Motor neuron (in vitro differentiated cells): ENCODE results near the gene DCUN1D4. TPM values are rescaled to one million over a fixed set of nuclear protein-coding genes. Genes with fewer than 3 reads are reported as not detected.
"Not testable (repeated sequence)": the region's sequence is repeated elsewhere in the genome, so short reads cannot be mapped to it uniquely, and the experiment has no call there.

Source experiments
- ATAC-seq, 8 experiments: fragments of 200-7000 bp; cut with Tn5 transposase; replicated peaks in 6 of 8; 2 replicates each; pipeline ENCODE4 v1.8.0; 2021; ENCODE audit warnings: mild to moderate bottlenecking in 8 of 8, moderate library complexity in 8 of 8
- H3K27ac ChIP-seq, 2 donors: fragments of 250-450 bp; sonication (Bioruptor Pico); 2 replicates each; pipeline ENCODE4 v1.9.0; 2021; ENCODE audit warnings: antibody characterized with exemption in 2 of 2, mild to moderate bottlenecking in 2 of 2, moderate library complexity in 1 of 2
- H3K4me1 ChIP-seq, 2 donors: fragments of 250-450 bp; sonication (Bioruptor Pico); replicated peaks in 1 of 2; 2 replicates each; pipeline ENCODE4 v1.6.1; 2021; ENCODE audit warnings: antibody characterized with exemption in 2 of 2, mild to moderate bottlenecking in 2 of 2, moderate library complexity in 1 of 2
- H3K4me3 ChIP-seq, 5 donors: fragments of 250-450 bp; sonication (Bioruptor Pico); 2 replicates each; pipeline ENCODE4 v1.9.0; 2021; ENCODE audit warnings: antibody characterized with exemption in 5 of 5, mild to moderate bottlenecking in 5 of 5, moderate library complexity in 4 of 5
- WGBS, 10 experiments: fragments of 450-650 bp; shearing (Covaris generic); methylation state at CpG; one replicate each; pipeline ENCODE4 v1.0.0; 2022; 5-methylcytosine and 5-hydroxymethylcytosine counted together
- in situ Hi-C, 9 experiments: fragments of 400-800 bp; cut with MboI; loops; one replicate each; pipeline ENCODE4 v1.15.0; 2021; ENCODE audit warnings: low sequenced_read_pairs in 9 of 9, low pct_unique_long_range_greater_than_20kb in 2 of 9; ENCODE audit not compliant: unreplicated experiment in 9 of 9
- total RNA-seq, 8 experiments: library from RNA; unstranded; fragments of 300-600 nt; gene quantifications; 2 replicates each; pipeline versions ENCODE4 v1.2.3 to v1.2.4, GENCODE V29; 2022

DCUN1D4 gene
- total RNA-seq, 8 experiments from 2014 or later = 28.6 to 58.4 (median 44.5) TPM

GRCh38 chr4:51884606-51885005 is 41.7 kb downstream of the DCUN1D4 start:
- WGBS, 10 experiments = 80 to 100% (median 100%) methylated on average over 1 to 2 of the region's 2 CpGs; no CpG with 5 or more reads in 5 of the 10 experiments
- ATAC-seq = no peak
- Histone ChIP-seq H3K4me1 (no peaks in the 10 kb centered on the region), H3K4me3 (no peak overlapping the region), H3K27ac (no peak overlapping the region)
- in situ Hi-C loops = no loop called here

GRCh38 chr4:51885363-51885762 is 42.4 kb downstream of the DCUN1D4 start:
- no peaks in the 10 kb centered on the region for H3K4me1 ChIP-seq
- H3K4me3 ChIP-seq = no peak overlapping the region
- ATAC-seq = peak in 3 of 8 experiments; percentile 36 to 50 (median 49)
- 50 to 95% (median 83%) methylated on average over 2 to 5 of the region's 5 CpGs for WGBS, 10 experiments
- in situ Hi-C loops = no loop called here
- H3K27ac ChIP-seq = no peak overlapping the region

- Histone ChIP-seq H3K4me3 (no peak overlapping the region), H3K4me1 (peaks cover 0 to 2% of the 10 kb centered on the region in 2 donors), H3K27ac (no peak overlapping the region)
- in situ Hi-C loops = no loop called here
- ATAC-seq = no peak
- WGBS, 10 experiments = 100% methylated on average over 1 of the region's 1 CpG; no CpG with 5 or more reads in 3 of the 10 experiments
These were observed 47.8 kb downstream of the DCUN1D4 start for GRCh38 chr4:51890760-51891159.

GRCh38 chr4:51893402-51893801 is 50.4 kb downstream of the DCUN1D4 start:
- in situ Hi-C loops, H3K27ac ChIP-seq: not testable (repeated sequence)
- 87 to 98% (median 93%) methylated on average over 4 to 15 of the region's 16 CpGs; no CpG with 5 or more reads in 1 of the 10 experiments for WGBS, 10 experiments

GRCh38 chr4:51894059-51894645 is 51.2 kb downstream of the DCUN1D4 start:
- Histone ChIP-seq H3K27ac (no peak overlapping the region), H3K4me3 (no peak overlapping the region), H3K4me1 (peaks cover 0 to 7% of the 10 kb centered on the region in 2 donors)
- WGBS, 10 experiments = 80 to 100% (median 85%) methylated on average over 1 of the region's 1 CpG; no CpG with 5 or more reads in 4 of the 10 experiments
- in situ Hi-C loops = no loop called here
- ATAC-seq = peak in 2 of 8 experiments; percentile 67 to 74

More at GRCh38 chr4:51893402-51893801, 50.4 kb downstream of the DCUN1D4 start:
- H3K4me1 ChIP-seq, ATAC-seq, H3K4me3 ChIP-seq: not testable (repeated sequence)

GRCh38 chr4:51895158-51895557 is 52.2 kb downstream of the DCUN1D4 start:
- H3K4me3 ChIP-seq = no peak overlapping the region
- 40 to 100% (median 95%) methylated on average over 1 to 3 of the region's 3 CpGs; no CpG with 5 or more reads in 3 of the 10 experiments for WGBS, 10 experiments
- in situ Hi-C loops = no loop called here
- no peak overlapping the region for H3K27ac ChIP-seq
- peak in 1 of 8 experiments; percentile 6 for ATAC-seq
- peaks cover 0 to 7% of the 10 kb centered on the region in 2 donors for H3K4me1 ChIP-seq

- Histone ChIP-seq H3K4me3 (no peak overlapping the region), H3K27ac (peak overlapping the region in 1 of 2 donors; percentile 33), H3K4me1 (peaks cover 0 to 7% of the 10 kb centered on the region in 2 donors)
- 0 to 67% (median 30%) methylated on average over 1 to 2 of the region's 2 CpGs; no CpG with 5 or more reads in 2 of the 10 experiments for WGBS, 10 experiments
- in situ Hi-C loops = no loop called here
- ATAC-seq = peak; percentile 80 to 100 (median 100)
These were observed 53.0 kb downstream of the DCUN1D4 start for GRCh38 chr4:51895816-51896408.

- 60 to 100% (median 83%) methylated on average over 1 to 5 of the region's 5 CpGs; no CpG with 5 or more reads in 1 of the 10 experiments for WGBS, 10 experiments
- in situ Hi-C loops = no loop called here
- peak in 2 of 8 experiments; percentile 17 to 35 for ATAC-seq
- Histone ChIP-seq H3K4me1 (no peaks in the 10 kb centered on the region), H3K4me3 (no peak overlapping the region), H3K27ac (no peak overlapping the region)
These were observed 58.4 kb downstream of the DCUN1D4 start for GRCh38 chr4:51901363-51901762.

GRCh38 chr4:51906167-51906958 is 63.4 kb downstream of the DCUN1D4 start:
- Histone ChIP-seq H3K27ac (no peak overlapping the region), H3K4me3 (no peak overlapping the region), H3K4me1 (no peaks in the 10 kb centered on the region)
- whole genome bisulfite sequencing, 10 experiments = 67 to 100% (median 94%) methylated on average over 1 to 4 of the region's 7 CpGs
- ATAC-seq = peak in 1 of 8 experiments; percentile 49
- in situ Hi-C loops = no loop called here

GRCh38 chr4:51907006-51907669 is 64.2 kb downstream of the DCUN1D4 start:
- H3K4me3 ChIP-seq = no peak overlapping the region
- H3K27ac ChIP-seq = no peak overlapping the region
- no peaks in the 10 kb centered on the region for H3K4me1 ChIP-seq
- ATAC-seq = no peak
- in situ Hi-C loops = no loop called here
- WGBS, 10 experiments = 22 to 100% (median 92%) methylated on average over 1 to 3 of the region's 3 CpGs

- in situ Hi-C loops = no loop called here
- Histone ChIP-seq H3K4me3 (no peak overlapping the region), H3K4me1 (no peaks in the 10 kb centered on the region), H3K27ac (no peak overlapping the region)
- WGBS, 10 experiments = 80 to 100% (median 98%) methylated on average over 1 to 6 of the region's 7 CpGs; no CpG with 5 or more reads in 4 of the 10 experiments
- no peak for ATAC-seq
These were observed 66.3 kb downstream of the DCUN1D4 start for GRCh38 chr4:51909236-51909703.

GRCh38 chr4:51918251-51918650 is 75.3 kb downstream of the DCUN1D4 start:
- H3K27ac ChIP-seq = no peak overlapping the region
- ATAC-seq = no peak
- in situ Hi-C loops = no loop called here
- H3K4me3 ChIP-seq = no peak overlapping the region
- no peaks in the 10 kb centered on the region for H3K4me1 ChIP-seq
- WGBS, 10 experiments = 84 to 100% (median 94%) methylated on average over 1 to 6 of the region's 6 CpGs
